A673 (cell line): ENCODE measurements around the gene HBQ1. TPM values are rescaled to one million over a fixed set of nuclear protein-coding genes. Genes with fewer than 3 reads are reported as not detected.
"Not testable (repeated sequence)": the region's sequence is repeated elsewhere in the genome, so short reads cannot be mapped to it uniquely, and the experiment has no call there.

ENCODE experiments used
- BruUV-seq: library from RNA; stranded (reverse); fragments of 400-500 nt; replicated peaks from 2 replicates; lab custom pipeline; 2021; lab: Mats Ljungman, UMichigan
- CTCF ChIA-PET: fragments of 300-600 bp; sonication (Branson Sonifier 250); formaldehyde crosslinking; loops from one replicate; lab custom pipeline; 2022; ENCODE audit warnings: antibody characterized with exemption; lab: Charles Lee
- POLR2A ChIA-PET: fragments of 300-600 bp; sonication (Branson Sonifier 250); formaldehyde crosslinking; loops from one replicate; lab custom pipeline; 2022; ENCODE audit warnings: antibody characterized with exemption; ENCODE audit not compliant: low non-redundant PET; lab: Charles Lee
- DNase-seq: peaks from one replicate; pipeline ENCODE4 v3.0.0-alpha.2; 2015; ENCODE audit warnings: low spot score
- H3K27ac ChIP-seq: fragments of 200-600 bp; sonication (generic); 2 replicates; pipeline ENCODE4 v1.5.1; 2016; ENCODE audit warnings: mixed run types, low read depth, mild to moderate bottlenecking, mixed read lengths, antibody characterized with exemption, low read length; ENCODE audit not compliant: poor library complexity, severe bottlenecking
- H3K27me3 ChIP-seq: fragments of 200-600 bp; sonication (generic); replicated peaks from 2 replicates; pipeline ENCODE4 v1.6.1; 2017; ENCODE audit warnings: mixed run types, low read depth, mild to moderate bottlenecking, mixed read lengths, antibody characterized with exemption, low read length; ENCODE audit not compliant: insufficient read depth, poor library complexity
- H3K36me3 ChIP-seq: fragments of 200-600 bp; sonication (generic); 2 replicates; pipeline ENCODE4 v1.6.1; 2016; ENCODE audit warnings: mixed run types, mild to moderate bottlenecking, mixed read lengths, antibody characterized with exemption, low read length; ENCODE audit not compliant: insufficient read depth, poor library complexity, severe bottlenecking
- H3K4me1 ChIP-seq: fragments of 200-600 bp; sonication (generic); 2 replicates; pipeline ENCODE4 v1.6.1; 2017; ENCODE audit warnings: mixed run types, mild to moderate bottlenecking, mixed read lengths, antibody characterized with exemption, low read length; ENCODE audit not compliant: insufficient read depth, poor library complexity, severe bottlenecking
- H3K4me3 ChIP-seq: fragments of 200-600 bp; sonication (generic); 2 replicates; pipeline ENCODE4 v1.5.1; 2016; ENCODE audit warnings: low read depth, mixed run types, mild to moderate bottlenecking, mixed read lengths, low read length; ENCODE audit not compliant: poor library complexity, severe bottlenecking
- H3K9me3 ChIP-seq: fragments of 200-600 bp; sonication (generic); 2 replicates; pipeline ENCODE4 v1.6.1; 2016; ENCODE audit warnings: mixed run types, low read depth, mild to moderate bottlenecking, mixed read lengths, antibody characterized with exemption, low read length; ENCODE audit not compliant: poor library complexity, severe bottlenecking
- EZH2 ChIP-seq: fragments of 200-600 bp; sonication (generic); IDR thresholded peaks from 2 replicates; pipeline ENCODE4 v1.6.1; 2017; ENCODE audit warnings: borderline replicate concordance, low read depth, mild to moderate bottlenecking, mixed read lengths, antibody characterized with exemption, low read length; ENCODE audit not compliant: poor library complexity, severe bottlenecking
- intact Hi-C: fragments of 100-400 bp; cut with micrococcal nuclease; formaldehyde crosslinking; loops from one replicate; pipeline ENCODE4 v1.10.0; 2022; ENCODE audit not compliant: unreplicated experiment
- total RNA-seq: library from RNA; stranded (reverse); gene quantifications from 2 replicates; pipeline ENCODE4 v1.2.3, GENCODE V29; 2021
- TF ChIP-seq, protein P1 (sequence below): fragments of 300-800, 200-600 bp; sonication (generic); conservative IDR thresholded peaks from 2 replicates; pipeline ENCODE4 v1.5.1; 2017; ENCODE audit warnings: low read depth, mild to moderate bottlenecking, antibody characterized with exemption, low read length, moderate library complexity, mixed read lengths

The HBQ1 gene
- total RNA-seq, 1 experiment from 2014 or later, result 1.2 TPM

DNA sequence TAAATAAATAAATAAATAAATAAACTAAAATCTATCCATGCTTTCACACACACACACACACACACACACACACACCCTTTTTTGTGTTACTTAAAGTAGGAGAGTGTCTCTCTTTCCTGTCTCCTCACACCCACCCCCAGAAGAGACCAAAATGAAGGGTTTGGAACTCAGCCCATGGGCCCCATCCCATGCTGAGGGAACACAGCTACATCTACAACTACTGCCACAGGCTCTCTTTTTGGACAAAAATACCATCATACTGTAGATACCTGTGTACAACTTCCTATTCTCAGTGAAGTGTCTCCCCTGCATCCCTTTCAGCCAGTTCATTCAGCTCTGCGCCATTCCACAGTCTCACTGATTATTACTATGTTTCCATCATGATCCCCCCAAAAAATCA is 9.5 kb upstream of the HBQ1 start:
- no peak overlapping the region for H3K4me3 ChIP-seq
- H3K36me3 ChIP-seq, result no peaks in the 10 kb centered on the region
- H3K9me3 ChIP-seq, result no peaks in the 10 kb centered on the region
- ChIA-PET CTCF (no interaction called here), POLR2A (no interaction called here)
- BruUV-seq, result no TSS peak
- DNase-seq, result no peak
- peaks cover 30% of the 10 kb centered on the region for H3K4me1 ChIP-seq
- intact Hi-C loops, result no loop called here
- TF ChIP-seq EZH2, result no peak
- TF ChIP-seq, protein P1, sequence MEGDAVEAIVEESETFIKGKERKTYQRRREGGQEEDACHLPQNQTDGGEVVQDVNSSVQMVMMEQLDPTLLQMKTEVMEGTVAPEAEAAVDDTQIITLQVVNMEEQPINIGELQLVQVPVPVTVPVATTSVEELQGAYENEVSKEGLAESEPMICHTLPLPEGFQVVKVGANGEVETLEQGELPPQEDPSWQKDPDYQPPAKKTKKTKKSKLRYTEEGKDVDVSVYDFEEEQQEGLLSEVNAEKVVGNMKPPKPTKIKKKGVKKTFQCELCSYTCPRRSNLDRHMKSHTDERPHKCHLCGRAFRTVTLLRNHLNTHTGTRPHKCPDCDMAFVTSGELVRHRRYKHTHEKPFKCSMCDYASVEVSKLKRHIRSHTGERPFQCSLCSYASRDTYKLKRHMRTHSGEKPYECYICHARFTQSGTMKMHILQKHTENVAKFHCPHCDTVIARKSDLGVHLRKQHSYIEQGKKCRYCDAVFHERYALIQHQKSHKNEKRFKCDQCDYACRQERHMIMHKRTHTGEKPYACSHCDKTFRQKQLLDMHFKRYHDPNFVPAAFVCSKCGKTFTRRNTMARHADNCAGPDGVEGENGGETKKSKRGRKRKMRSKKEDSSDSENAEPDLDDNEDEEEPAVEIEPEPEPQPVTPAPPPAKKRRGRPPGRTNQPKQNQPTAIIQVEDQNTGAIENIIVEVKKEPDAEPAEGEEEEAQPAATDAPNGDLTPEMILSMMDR, result no peak
- peaks cover 14% of the 10 kb centered on the region for H3K27me3 ChIP-seq
- no peak overlapping the region for H3K27ac ChIP-seq

DNA sequence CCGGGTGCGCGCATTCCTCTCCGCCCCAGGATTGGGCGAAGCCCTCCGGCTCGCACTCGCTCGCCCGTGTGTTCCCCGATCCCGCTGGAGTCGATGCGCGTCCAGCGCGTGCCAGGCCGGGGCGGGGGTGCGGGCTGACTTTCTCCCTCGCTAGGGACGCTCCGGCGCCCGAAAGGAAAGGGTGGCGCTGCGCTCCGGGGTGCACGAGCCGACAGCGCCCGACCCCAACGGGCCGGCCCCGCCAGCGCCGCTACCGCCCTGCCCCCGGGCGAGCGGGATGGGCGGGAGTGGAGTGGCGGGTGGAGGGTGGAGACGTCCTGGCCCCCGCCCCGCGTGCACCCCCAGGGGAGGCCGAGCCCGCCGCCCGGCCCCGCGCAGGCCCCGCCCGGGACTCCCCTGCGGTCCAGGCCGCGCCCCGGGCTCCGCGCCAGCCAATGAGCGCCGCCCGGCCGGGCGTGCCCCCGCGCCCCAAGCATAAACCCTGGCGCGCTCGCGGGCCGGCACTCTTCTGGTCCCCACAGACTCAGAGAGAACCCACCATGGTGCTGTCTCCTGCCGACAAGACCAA is 7.8 kb upstream of the HBQ1 start, which contains the start of gene HBA2:
Gene HBA2, plus strand, starts transcription at position 503 of the 568 bp plus-strand sequence. Its CDS starts 37 bp downstream, at position 540.
- H3K36me3 ChIP-seq, intact Hi-C loops: not testable (repeated sequence)

DNA sequence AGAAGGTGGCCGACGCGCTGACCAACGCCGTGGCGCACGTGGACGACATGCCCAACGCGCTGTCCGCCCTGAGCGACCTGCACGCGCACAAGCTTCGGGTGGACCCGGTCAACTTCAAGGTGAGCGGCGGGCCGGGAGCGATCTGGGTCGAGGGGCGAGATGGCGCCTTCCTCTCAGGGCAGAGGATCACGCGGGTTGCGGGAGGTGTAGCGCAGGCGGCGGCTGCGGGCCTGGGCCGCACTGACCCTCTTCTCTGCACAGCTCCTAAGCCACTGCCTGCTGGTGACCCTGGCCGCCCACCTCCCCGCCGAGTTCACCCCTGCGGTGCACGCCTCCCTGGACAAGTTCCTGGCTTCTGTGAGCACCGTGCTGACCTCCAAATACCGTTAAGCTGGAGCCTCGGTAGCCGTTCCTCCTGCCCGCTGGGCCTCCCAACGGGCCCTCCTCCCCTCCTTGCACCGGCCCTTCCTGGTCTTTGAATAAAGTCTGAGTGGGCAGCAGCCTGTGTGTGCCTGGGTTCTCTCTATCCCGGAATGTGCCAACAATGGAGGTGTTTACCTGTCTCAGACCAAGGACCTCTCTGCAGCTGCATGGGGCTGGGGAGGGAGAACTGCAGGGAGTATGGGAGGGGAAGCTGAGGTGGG is 6.9 kb upstream of the HBQ1 start:
- H3K36me3 ChIP-seq, CTCF ChIA-PET, H3K4me3 ChIP-seq, H3K9me3 ChIP-seq, DNase-seq, H3K27ac ChIP-seq, BruUV-seq, intact Hi-C loops, POLR2A ChIA-PET, H3K27me3 ChIP-seq: not testable (repeated sequence)
- H3K4me1 ChIP-seq, result peaks cover 32% of the 10 kb centered on the region

More for the DNA sequence above, 7.8 kb upstream of the HBQ1 start, which contains the start of gene HBA2:
- peaks cover 28% of the 10 kb centered on the region for H3K4me1 ChIP-seq
- BruUV-seq, POLR2A ChIA-PET, H3K27ac ChIP-seq, H3K27me3 ChIP-seq, H3K4me3 ChIP-seq, DNase-seq, H3K9me3 ChIP-seq: not testable (repeated sequence)
- CTCF ChIA-PET, result interaction anchor here (0.7 kb wide), 1 partner anchor 15 kb away, joined by 3 read pairs; no protein-coding TSS in a partner anchor

DNA sequence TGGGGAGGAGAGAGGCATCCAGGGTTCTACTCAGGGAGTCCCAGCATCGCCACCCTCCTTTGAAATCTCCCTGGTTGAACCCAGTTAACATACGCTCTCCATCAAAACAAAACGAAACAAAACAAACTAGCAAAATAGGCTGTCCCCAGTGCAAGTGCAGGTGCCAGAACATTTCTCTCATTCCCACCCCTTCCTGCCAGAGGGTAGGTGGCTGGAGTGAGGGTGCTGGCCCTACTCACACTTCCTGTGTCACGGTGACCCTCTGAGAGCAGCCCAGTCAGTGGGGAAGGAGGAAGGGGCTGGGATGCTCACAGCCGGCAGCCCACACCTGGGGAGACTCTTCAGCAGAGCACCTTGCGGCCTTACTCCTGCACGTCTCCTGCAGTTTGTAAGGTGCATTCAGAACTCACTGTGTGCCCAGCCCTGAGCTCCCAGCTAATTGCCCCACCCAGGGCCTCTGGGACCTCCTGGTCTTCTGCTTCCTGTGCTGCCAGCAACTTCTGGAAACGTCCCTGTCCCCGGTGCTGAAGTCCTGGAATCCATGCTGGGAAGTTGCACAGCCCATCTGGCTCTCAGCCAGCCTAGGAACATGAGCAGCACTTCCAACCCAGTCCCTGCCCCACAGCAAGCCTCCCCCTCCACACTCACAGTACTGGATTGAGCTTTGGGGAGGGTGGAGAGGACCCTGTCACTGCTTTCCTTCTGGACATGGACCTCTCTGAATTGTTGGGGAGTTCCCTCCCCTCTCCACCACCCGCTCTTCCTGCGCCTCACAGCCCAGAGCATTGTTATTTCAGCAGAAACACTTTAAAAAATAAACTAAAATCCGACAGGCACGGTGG is 6.1 kb upstream of the HBQ1 start:
- H3K4me3 ChIP-seq, BruUV-seq, intact Hi-C loops, POLR2A ChIA-PET, H3K36me3 ChIP-seq, H3K27me3 ChIP-seq, H3K9me3 ChIP-seq, H3K27ac ChIP-seq: not testable (repeated sequence)
- CTCF ChIA-PET, result interaction anchor here (0.7 kb wide), 1 partner anchor 56 kb away, joined by 3 read pairs; no protein-coding TSS in a partner anchor
- H3K4me1 ChIP-seq, result peaks cover 32% of the 10 kb centered on the region
- DNase-seq, result peak; percentile 59
